VCaP (cell line): Measurements from ENCODE around the gene AGO1.

Experiments used
- H3K27ac ChIP-seq: fragments of 450-650 bp; 2 replicates; pipeline ENCODE4 v1.5.1; 2017
- CTCF ChIP-seq: fragments of 450-650 bp; conservative IDR thresholded peaks from 2 replicates; pipeline ENCODE4 v1.5.1; 2017; ENCODE audit warnings: mild to moderate bottlenecking, moderate library complexity

The AGO1 gene

GRCh38 chr1:35925741-35926140 is 42.7 kb downstream of the AGO1 start:
- no peak for TF ChIP-seq CTCF
- H3K27ac ChIP-seq: no peak overlapping the region

- no peak for TF ChIP-seq CTCF
- no peak overlapping the region for H3K27ac ChIP-seq
Observed at GRCh38 chr1:35927472-35927871, 44.5 kb downstream of the AGO1 start.

GRCh38 chr1:35929730-35930592 is 47.0 kb downstream of the AGO1 start:
- TF ChIP-seq CTCF: no peak
- H3K27ac ChIP-seq: peak overlapping the region; percentile 95

- TF ChIP-seq CTCF: no peak
- peak within 1 kb of the TSS; percentile 95 for H3K27ac ChIP-seq
Observed at GRCh38 chr1:35930593-35931445, 47.8 kb downstream of the AGO1 start, which contains the start of gene AGO3. AGO3 (plus strand) TSS chr1:35931105; CDS start chr1:35931427, 322 bp downstream.

GRCh38 chr1:35931446-35932157 is 48.6 kb downstream of the AGO1 start:
- TF ChIP-seq CTCF: no peak
- H3K27ac ChIP-seq: peak overlapping the region; percentile 95

- peak overlapping the region; percentile 95 for H3K27ac ChIP-seq
- TF ChIP-seq CTCF: no peak
Observed at GRCh38 chr1:35932158-35932636, 49.2 kb downstream of the AGO1 start.
